Natural killer cell treated with Interleukin-12 subunit alpha and Interleukin-12 subunit beta and Interleukin-15 and Interleukin-18, amount 100 ng/mL, for 72 hours (primary cell): ENCODE data around the gene MUCL3. TPM values are rescaled to one million over a fixed set of nuclear protein-coding genes. Genes with fewer than 3 reads are reported as not detected.
"Not testable (repeated sequence)": the region's sequence is repeated elsewhere in the genome, so short reads cannot be mapped to it uniquely, and the experiment has no call there.

Source experiments
- ATAC-seq, 2 donors: fragments of 150-1000 bp; cut with Tn5 transposase in 1 of 2; sonication (Bioruptor Pico), chemical (Tn5 transposase) in 1 of 2; 2 replicates each; pipeline ENCODE4 v1.10.0; 2021
- DNase-seq: peaks from one replicate; pipeline ENCODE4 v3.0.0; 2022; ENCODE audit warnings: low spot score
- H3K27ac Mint-ChIP-seq, 2 donors: 1 replicate in 1 of 2; 2 replicates in 1 of 2; pipeline ENCODE4 v1.8.0; 2022; ENCODE audit warnings: mixed read lengths in 2 of 2, mild to moderate bottlenecking in 1 of 2, moderate library complexity in 1 of 2
- H3K27me3 Mint-ChIP-seq, 2 donors: 1 replicate in 1 of 2; 2 replicates in 1 of 2; pipeline ENCODE4 v1.8.0; 2022; ENCODE audit warnings: mixed read lengths in 2 of 2
- H3K36me3 Mint-ChIP-seq: one replicate; pipeline ENCODE4 v1.8.0; 2022; ENCODE audit warnings: mixed read lengths
- H3K4me1 Mint-ChIP-seq, 2 donors: 1 replicate in 1 of 2; 2 replicates in 1 of 2; pipeline ENCODE4 v1.8.0; 2022; ENCODE audit warnings: low read depth in 2 of 2, mixed read lengths in 2 of 2, mild to moderate bottlenecking in 1 of 2
- H3K4me3 Mint-ChIP-seq: one replicate; pipeline ENCODE4 v1.8.0; 2022; ENCODE audit warnings: mixed read lengths
- H3K9me3 Mint-ChIP-seq: 2 replicates; pipeline ENCODE4 v1.8.0; 2022; ENCODE audit warnings: mixed read lengths
- total RNA-seq, 2 donors: library from RNA; stranded (reverse); gene quantifications; one replicate each; pipeline ENCODE4 v1.2.3, GENCODE V29; 2022

The MUCL3 gene
- total RNA-seq, result not detected

- ATAC-seq (no peak), DNase-seq (no peak)
- no peaks in the 10 kb centered on the region for H3K36me3 Mint-ChIP-seq
- H3K4me1 Mint-ChIP-seq, result no peaks in the 10 kb centered on the region
- peaks cover 34 to 55% of the 10 kb centered on the region in 2 donors for H3K27me3 Mint-ChIP-seq
- H3K27ac Mint-ChIP-seq, result no peak within 1 kb of the TSS
- no peak within 1 kb of the TSS for H3K4me3 Mint-ChIP-seq
- H3K9me3 Mint-ChIP-seq, result no peaks in the 10 kb centered on the region
Observed at GRCh38 chr6:30940361-30940986, at the start of gene MUCL3. TSS of gene MUCL3 (plus strand) at chr6:30940973. CDS start at chr6:30941000, 27 bp downstream.

GRCh38 chr6:30891450-30891723, 49.4 kb upstream of the MUCL3 start:
- ATAC-seq, result no peak
- no peaks in the 10 kb centered on the region for H3K36me3 Mint-ChIP-seq

GRCh38 chr6:30891816-30892538, 48.8 kb upstream of the MUCL3 start:
- Mint-ChIP-seq H3K9me3 (no peaks in the 10 kb centered on the region), H3K27me3 (no peaks in the 10 kb centered on the region), H3K27ac (no peak overlapping the region), H3K4me1 (no peaks in the 10 kb centered on the region), H3K4me3 (no peak overlapping the region), H3K36me3 (no peaks in the 10 kb centered on the region)
- ATAC-seq (no peak), DNase-seq (no peak)

More at GRCh38 chr6:30891450-30891723, 49.4 kb upstream of the MUCL3 start:
- Mint-ChIP-seq H3K9me3 (no peaks in the 10 kb centered on the region), H3K27ac (no peak overlapping the region), H3K4me1 (peaks cover 0 to 4% of the 10 kb centered on the region in 2 donors), H3K27me3 (peaks cover 0 to under 1% of the 10 kb centered on the region in 2 donors), H3K4me3 (no peak overlapping the region)
- no peak for DNase-seq

GRCh38 chr6:30893001-30893591, 47.7 kb upstream of the MUCL3 start:
- no peaks in the 10 kb centered on the region for H3K4me1 Mint-ChIP-seq
- DNase-seq (no peak), ATAC-seq (no peak)
- no peak overlapping the region for H3K27ac Mint-ChIP-seq
- H3K27me3 Mint-ChIP-seq, result no peaks in the 10 kb centered on the region
- no peaks in the 10 kb centered on the region for H3K36me3 Mint-ChIP-seq
- no peaks in the 10 kb centered on the region for H3K9me3 Mint-ChIP-seq
- no peak overlapping the region for H3K4me3 Mint-ChIP-seq

- ATAC-seq (no peak), DNase-seq (no peak)
- H3K27me3 Mint-ChIP-seq, result no peaks in the 10 kb centered on the region
- H3K27ac Mint-ChIP-seq, result no peak overlapping the region
- no peaks in the 10 kb centered on the region for H3K9me3 Mint-ChIP-seq
- no peak overlapping the region for H3K4me3 Mint-ChIP-seq
- H3K4me1 Mint-ChIP-seq, result no peaks in the 10 kb centered on the region
- H3K36me3 Mint-ChIP-seq, result no peaks in the 10 kb centered on the region
Observed at GRCh38 chr6:30893666-30894065, 47.1 kb upstream of the MUCL3 start.

- Mint-ChIP-seq H3K4me1 (no peaks in the 10 kb centered on the region), H3K27me3 (no peaks in the 10 kb centered on the region), H3K9me3 (no peaks in the 10 kb centered on the region), H3K4me3 (no peak overlapping the region), H3K27ac (no peak overlapping the region), H3K36me3 (no peaks in the 10 kb centered on the region)
- no peak for DNase-seq
- no peak for ATAC-seq
Observed at GRCh38 chr6:30894381-30894780, 46.4 kb upstream of the MUCL3 start.

- Mint-ChIP-seq H3K36me3 (no peaks in the 10 kb centered on the region), H3K9me3 (no peaks in the 10 kb centered on the region), H3K27me3 (no peaks in the 10 kb centered on the region), H3K4me3 (no peak overlapping the region), H3K27ac (no peak overlapping the region), H3K4me1 (no peaks in the 10 kb centered on the region)
- DNase-seq, result no peak
- no peak for ATAC-seq
Observed at GRCh38 chr6:30894935-30895334, 45.8 kb upstream of the MUCL3 start.

DNA sequence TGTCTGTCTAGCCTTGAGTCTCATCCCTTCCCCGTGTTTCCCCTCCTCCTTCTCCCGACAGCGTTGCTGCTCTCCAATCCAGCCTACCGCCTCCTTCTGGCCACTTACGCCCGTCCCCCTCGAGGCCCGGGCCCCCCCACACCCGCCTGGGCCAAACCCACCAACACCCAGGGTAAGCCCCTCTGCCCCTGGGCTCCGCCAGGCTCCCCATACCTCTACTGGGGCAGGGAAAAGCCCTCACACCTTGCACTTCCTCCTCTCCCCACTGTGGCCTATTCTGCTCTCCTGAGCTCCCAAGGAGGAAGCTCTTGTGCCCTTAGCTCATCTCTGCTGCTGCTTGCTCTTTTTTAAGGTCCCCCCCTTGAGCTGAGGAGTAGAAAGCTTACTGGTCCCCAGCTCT, 45.4 kb upstream of the MUCL3 start:
- ATAC-seq (no peak), DNase-seq (no peak)
- Mint-ChIP-seq H3K27me3 (no peaks in the 10 kb centered on the region), H3K36me3 (no peaks in the 10 kb centered on the region), H3K4me3 (no peak overlapping the region), H3K27ac (no peak overlapping the region), H3K9me3 (no peaks in the 10 kb centered on the region), H3K4me1 (no peaks in the 10 kb centered on the region)

GRCh38 chr6:30896541-30896940, 44.2 kb upstream of the MUCL3 start:
- H3K4me3 Mint-ChIP-seq, result no peak overlapping the region

GRCh38 chr6:30897882-30898281, 42.9 kb upstream of the MUCL3 start:
- Mint-ChIP-seq H3K9me3 (no peaks in the 10 kb centered on the region), H3K4me3 (no peak overlapping the region), H3K27ac (no peak overlapping the region), H3K36me3 (no peaks in the 10 kb centered on the region), H3K27me3 (no peaks in the 10 kb centered on the region), H3K4me1 (no peaks in the 10 kb centered on the region)
- ATAC-seq (no peak), DNase-seq (no peak)

More at GRCh38 chr6:30896541-30896940, 44.2 kb upstream of the MUCL3 start:
- Mint-ChIP-seq H3K9me3 (no peaks in the 10 kb centered on the region), H3K27ac (no peak overlapping the region), H3K4me1 (no peaks in the 10 kb centered on the region), H3K36me3 (no peaks in the 10 kb centered on the region), H3K27me3 (no peaks in the 10 kb centered on the region)
- no peak for ATAC-seq
- no peak for DNase-seq

DNA sequence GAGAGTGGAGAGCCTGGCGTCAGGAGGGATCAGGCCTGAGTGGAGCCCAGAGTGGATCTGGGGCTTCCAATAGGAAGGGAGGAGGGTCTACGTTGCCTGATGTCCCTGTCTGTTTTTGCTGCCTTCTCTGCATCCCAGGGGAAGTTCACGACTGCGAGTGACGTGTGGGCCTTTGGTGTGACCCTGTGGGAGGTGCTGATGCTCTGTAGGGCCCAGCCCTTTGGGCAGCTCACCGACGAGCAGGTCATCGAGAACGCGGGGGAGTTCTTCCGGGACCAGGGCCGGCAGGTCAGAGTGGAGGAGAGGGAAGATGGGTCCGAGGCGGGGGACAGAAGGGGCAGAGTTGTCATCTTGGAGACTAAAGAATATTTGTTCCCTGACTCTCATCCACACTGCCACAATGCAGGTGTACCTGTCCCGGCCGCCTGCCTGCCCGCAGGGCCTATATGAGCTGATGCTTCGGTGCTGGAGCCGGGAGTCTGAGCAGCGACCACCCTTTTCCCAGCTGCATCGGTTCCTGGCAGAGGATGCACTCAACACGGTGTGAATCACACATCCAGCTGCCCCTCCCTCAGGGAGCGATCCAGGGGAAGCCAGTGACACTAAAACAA, 41.9 kb upstream of the MUCL3 start:
- Mint-ChIP-seq H3K9me3 (no peaks in the 10 kb centered on the region), H3K27me3 (no peaks in the 10 kb centered on the region), H3K27ac (no peak overlapping the region), H3K4me1 (no peaks in the 10 kb centered on the region), H3K36me3 (no peaks in the 10 kb centered on the region), H3K4me3 (no peak overlapping the region)
- DNase-seq (no peak), ATAC-seq (no peak)

- Mint-ChIP-seq H3K9me3 (no peaks in the 10 kb centered on the region), H3K27ac (no peak overlapping the region), H3K4me3 (no peak overlapping the region), H3K36me3 (no peaks in the 10 kb centered on the region), H3K27me3 (no peaks in the 10 kb centered on the region), H3K4me1 (no peaks in the 10 kb centered on the region)
- DNase-seq, result no peak
- no peak for ATAC-seq
Observed at GRCh38 chr6:30900863-30901417, 39.8 kb upstream of the MUCL3 start.

DNA sequence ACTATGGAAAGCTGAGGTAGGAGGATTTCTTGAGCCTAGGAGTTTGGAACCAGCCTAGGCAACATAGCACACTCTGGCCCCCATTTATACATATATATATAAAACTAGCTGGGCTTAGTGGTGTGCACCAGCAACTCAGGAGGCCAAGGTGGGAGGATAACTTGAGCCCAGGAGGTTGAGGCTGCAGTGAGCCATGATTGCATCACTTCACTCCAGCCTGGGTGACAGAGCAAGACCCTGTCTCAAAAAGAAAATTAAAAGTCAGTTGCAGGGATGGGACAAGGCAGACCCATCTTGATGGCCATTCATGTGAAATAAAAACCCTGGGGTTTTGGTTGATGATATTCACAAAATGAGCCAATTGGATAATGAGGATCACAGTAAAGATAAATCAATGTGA, 39.3 kb upstream of the MUCL3 start:
- H3K27ac Mint-ChIP-seq, result no peak overlapping the region

GRCh38 chr6:30902196-30902595, 38.6 kb upstream of the MUCL3 start:
- H3K27ac Mint-ChIP-seq, result peak overlapping the region in 1 of 2 donors; percentile 6
- H3K4me1 Mint-ChIP-seq, DNase-seq, H3K36me3 Mint-ChIP-seq, H3K27me3 Mint-ChIP-seq, ATAC-seq, H3K9me3 Mint-ChIP-seq, H3K4me3 Mint-ChIP-seq: not testable (repeated sequence)

More for the DNA sequence above, 39.3 kb upstream of the MUCL3 start:
- Mint-ChIP-seq H3K4me1 (no peaks in the 10 kb centered on the region), H3K9me3 (no peaks in the 10 kb centered on the region), H3K36me3 (no peaks in the 10 kb centered on the region), H3K4me3 (no peak overlapping the region), H3K27me3 (no peaks in the 10 kb centered on the region)
- no peak for ATAC-seq
- DNase-seq, result no peak
